ENCODE data around the gene PPDPF.

Gene PPDPF

DNA sequence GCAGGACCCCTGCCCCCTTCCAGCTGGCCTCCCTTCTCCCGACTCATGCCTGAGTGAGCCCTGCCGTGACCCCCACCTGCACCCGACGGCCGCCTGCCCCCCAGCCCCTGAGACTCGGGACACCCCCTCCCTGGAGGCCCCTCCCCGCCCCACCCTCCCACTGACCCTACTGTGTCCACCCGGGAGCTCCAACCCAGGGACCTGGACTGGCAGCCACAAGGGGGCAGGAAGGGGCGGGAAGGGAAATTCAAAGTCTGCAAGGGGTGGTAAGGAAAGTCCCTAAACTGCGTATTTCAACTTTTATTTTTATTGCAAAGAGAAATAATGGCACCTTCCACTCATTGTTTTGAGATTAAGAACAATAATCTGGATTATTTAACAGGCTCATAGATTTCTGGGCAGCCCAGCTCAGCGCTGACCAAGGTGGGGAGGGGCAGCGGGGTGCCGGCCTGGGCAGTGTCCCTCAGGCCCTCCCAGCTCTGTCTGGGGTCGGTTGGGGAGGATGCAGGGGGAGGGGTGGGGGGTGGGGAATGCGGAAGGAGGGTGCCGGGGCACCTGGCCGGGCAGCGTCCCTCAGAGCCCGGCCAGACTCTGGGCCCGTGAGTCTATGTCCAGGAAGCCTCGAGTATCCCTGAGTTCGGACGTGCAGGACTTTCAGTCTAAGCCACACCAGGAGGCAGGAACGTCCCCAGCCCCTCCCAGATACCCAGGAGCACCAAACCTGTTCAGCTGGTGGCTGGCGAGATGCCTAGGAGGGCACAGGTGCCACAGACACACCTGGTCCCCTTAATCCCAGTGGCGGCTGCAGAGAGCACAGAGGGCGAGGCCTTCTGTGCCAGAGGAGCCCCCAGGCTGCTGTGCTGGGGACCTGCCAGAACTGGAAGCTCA is 17.9 kb downstream of the PPDPF start:
- peak; percentile 61 for DNase-seq (ENCODE audit: low spot score)

DNA sequence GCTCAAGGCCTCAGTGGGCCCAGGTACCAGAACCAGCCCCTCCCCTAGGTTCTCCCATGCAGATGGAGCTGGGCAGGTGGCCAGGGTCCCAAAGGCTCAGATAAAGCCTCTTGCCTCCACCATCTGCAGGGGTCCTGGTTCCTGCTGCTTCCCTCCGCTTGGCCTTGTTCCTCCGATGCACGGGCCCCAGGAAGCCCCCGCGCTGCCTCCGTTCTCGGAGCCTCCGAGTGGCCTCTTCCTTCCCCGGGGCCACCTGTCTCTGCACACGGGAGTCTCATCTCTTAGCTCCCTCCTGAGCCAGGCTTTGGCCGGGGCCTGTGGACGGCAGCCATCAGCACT is 18.5 kb downstream of the PPDPF start:
- no peak for DNase-seq (ENCODE audit: low spot score)

DNA sequence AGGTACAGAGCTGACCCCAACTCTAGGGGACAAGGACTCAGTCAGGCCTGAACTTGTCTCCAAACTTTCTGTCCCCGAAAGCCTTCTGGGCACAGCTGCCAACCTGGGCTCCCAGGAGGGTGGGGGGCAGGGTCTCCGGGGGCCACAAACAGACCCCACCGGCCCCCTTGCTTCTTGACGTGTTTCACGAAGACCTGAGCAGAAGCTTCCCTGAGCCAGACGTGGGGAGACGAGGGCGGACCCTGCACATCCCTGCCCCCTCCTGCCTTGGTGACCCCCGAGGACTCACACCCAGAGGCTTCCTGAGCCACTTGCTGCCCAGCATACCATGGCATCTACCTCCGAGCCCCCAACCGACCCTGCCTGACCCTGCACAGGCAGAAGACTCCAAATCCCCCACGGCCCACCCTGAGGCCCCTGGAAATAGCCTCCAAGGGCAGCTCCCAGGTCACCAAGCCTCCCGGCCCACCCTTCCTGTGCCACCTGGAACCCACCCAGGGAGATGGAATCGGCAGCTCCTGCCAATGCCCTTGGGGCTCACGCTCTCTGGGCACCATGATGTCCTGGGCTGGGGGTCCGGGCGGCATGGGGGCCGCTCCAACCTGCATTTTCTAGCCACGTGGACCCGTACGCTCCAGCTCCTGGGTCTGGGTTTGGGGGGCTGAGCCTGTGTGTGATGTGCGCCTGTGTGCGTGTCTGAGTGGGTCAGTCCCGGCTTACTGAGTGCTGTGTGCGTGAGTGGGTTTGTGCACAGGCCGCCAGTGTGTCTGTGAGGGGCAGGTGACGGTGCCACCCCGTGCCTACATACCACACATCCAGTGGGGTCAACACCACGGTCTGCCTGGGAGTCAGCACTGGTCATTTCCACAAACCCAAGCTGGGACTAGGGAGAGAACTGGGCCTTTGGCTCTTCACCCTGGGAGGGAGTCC is 19.1 kb downstream of the PPDPF start:
- DNase-seq (ENCODE audit: low spot score) = no peak

DNA sequence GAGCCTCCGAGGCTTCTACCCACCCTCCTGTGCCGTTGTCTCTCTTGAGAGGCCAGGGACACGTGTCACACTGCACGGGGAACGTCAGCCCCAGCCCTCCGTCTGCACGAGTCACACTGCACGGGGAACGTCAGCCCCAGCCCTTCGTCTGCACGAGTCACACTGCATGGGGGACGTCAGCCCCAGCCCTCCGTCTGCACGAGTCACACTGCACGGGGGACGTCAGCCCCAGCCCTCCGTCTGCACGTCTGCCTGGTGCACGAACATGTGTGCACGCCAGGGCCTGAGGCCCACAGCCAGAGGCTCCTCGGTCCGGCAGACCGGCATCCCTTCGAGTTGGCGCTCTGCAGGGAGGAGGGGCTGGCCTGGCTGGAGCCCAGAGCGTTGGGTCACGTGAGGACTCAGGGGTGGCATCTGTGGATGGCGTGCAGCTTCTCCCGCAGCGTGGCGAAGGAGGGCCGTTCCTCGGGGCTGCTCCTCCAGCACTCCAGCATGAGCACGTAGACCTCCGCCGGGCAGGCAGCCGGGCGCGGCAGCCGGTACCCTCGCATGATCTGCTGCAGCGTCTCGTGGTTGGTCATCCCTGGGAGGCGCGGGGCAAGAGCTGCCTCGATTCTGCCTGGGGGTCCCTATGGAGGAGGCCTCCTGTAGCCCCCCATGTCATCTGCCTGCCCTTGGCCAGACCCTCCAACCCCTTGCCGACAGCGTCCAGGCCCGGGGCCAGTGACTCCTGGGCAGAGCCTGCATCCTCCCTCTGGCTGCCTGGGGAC is 20.0 kb downstream of the PPDPF start:
- no peak for DNase-seq (ENCODE audit: low spot score)

DNA sequence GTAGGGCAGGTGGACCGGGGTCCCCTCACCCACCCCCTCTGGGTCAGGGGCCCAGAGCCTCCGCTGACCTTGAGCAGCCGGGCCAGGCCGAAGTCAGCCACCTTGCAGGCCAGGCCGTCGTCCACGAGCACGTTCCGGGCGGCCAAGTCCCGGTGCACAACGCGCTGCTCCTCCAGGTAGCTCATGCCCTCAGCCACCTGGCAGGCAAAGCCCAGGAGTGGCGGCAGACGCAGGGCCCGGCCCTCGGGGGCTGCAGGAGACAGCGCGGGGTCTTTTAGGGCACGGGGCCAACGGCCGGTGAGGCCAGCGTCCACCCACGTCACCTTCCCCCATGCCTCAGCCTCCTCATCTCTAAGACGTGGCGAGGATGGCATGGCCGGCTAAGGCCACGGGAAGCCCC is 20.8 kb downstream of the PPDPF start:
- DNase-seq (ENCODE audit: low spot score) = no peak

DNA sequence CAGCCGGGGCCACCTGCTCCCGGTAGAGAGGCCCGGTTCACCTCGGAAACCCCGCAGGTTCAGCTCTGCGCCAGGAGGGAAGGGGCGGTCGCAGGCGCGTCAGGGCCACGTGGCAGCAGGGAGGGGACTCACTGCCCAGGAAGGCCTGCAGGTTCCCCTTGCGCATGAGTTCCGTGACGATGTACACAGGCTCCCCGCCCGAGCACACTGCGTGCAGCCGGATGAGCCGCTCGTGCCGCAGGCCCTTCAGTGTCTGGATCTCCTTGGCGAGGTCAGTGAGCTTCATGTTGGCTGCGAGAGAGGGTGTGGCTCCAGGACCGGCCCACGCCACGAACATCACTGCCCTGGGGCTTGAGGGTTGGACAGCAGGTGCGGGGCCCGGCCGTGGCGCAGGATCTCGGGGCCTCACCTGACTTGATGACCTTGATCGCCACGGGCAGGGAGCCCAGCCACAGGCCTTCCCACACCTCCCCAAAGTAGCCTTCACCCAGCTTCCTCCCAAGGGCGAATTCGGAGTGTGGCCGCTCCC is 21.5 kb downstream of the PPDPF start:
- no peak for DNase-seq (ENCODE audit: low spot score)

DNA sequence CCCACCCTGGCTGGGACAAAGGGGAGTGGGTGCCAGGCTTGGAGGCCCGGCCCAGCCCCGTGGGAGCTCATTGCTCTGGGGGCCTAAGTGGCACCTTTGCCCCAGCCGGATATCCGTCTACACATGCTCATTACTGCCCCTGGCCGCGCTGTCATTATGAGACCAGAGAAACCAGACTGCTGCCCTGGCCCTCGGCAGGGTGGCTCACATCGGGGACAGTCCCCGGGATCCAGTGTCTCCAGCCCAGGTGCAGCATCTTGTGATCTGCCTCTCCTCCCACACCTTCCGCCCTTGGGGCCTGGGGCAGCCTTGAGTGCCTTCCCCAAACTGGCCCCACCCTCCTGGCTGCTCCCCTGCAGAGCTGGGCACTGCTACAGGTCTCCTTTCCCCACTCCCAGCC is 22.1 kb downstream of the PPDPF start:
- DNase-seq (ENCODE audit: low spot score) = no peak

DNA sequence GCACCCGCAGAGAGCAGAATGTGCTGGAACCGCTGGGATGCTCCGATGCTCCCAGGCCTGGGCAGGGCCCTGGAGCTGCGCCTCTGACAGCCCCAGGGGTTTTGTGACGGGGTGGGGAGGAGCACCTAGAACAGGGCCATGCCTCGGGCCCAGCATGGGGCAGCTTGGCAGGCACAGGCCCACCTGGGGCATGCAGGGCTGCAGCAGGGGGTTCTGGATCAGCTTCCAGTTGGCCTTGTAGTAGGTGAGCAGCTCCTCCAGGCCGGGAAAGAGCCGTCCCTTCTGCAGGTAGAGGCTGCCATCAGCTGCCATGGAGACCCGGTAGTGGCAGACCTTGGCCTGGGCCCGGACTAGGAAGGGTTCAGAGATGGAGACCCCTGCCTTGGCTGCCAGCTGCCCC is 22.6 kb downstream of the PPDPF start:
- no peak for DNase-seq (ENCODE audit: low spot score)

DNA sequence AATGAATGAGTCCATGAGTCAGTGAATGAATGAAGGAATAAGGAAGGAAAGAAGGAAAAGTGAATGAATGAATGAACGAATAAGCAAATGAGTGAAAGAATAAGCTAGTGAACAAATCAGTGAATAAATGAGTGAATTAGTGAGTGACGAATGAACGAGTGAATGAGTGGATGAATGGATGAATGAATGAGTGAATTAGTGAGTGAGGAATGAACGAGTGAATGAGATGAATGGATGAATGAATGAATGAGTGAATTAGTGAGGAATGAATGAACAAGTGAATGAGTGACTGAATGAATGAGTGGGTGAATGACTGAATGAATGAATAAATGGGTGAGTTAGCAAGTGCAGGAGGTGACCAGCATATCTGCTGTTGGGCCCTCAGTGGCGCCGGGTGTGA is 23.2 kb downstream of the PPDPF start:
- DNase-seq (ENCODE audit: low spot score) = no peak

DNA sequence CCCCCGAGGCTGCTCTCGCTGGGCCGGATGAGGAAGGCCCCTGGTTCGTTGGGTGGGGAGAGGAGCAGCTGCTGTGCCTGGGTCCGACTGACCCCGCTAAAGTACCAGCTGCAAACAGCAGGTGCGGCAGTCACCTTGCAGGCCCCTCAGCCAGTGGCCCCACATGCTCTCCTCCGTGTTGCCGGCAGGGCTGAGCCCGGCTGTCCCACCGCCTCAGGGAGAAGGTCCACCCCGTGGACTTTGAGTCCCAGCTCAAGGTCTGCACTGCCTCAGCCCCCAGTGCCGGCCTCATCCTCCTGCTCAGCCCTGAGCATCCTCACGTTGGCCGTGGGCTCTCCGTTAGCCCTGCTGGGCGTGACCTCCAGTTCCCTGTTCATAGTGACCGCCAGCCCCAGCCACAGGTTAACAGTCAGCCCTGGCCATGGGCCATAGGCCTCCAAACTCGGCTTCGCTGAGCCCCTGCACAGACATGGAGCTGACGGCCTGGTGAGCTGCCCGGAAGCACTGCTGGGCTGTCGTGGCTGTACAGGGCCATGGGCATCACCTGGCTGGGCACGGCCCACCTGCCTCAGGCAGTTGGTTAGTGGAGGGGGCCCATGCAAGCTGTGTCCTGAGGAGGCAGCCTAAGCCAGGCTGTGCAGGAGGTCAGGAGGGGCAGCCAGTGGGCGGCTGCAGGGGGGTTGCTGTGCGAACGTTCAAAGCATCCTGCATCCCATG is 23.8 kb downstream of the PPDPF start:
- DNase-seq (ENCODE audit: low spot score) = no peak

DNA sequence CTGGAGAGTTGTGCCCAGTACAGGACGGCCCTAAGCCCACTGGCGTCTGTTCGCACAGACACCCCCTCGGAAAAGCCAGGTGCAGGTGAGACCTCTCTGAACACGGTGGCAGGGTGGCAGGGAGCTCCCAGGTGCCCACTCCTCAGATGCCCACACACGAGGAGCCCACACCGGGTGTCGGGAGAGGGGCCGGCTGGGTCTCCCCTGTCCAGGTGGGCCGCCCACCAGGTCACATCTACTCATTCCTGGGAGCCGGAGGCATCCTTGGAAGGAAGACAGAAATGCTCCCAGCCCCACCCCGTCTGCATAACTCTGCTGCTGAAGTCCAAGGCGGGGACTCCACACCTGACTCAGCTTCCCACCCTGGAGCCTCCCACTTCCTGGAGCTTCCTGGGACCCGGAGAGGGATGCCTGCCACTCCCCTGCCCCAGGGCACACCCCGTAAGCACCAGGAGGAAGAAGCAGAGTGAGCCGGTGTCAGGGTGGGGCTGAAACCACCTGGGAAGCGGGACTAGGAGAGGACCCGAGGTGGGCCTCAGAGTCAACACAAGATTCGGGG is 24.5 kb downstream of the PPDPF start:
- DNase-seq (ENCODE audit: low spot score) = no peak

DNA sequence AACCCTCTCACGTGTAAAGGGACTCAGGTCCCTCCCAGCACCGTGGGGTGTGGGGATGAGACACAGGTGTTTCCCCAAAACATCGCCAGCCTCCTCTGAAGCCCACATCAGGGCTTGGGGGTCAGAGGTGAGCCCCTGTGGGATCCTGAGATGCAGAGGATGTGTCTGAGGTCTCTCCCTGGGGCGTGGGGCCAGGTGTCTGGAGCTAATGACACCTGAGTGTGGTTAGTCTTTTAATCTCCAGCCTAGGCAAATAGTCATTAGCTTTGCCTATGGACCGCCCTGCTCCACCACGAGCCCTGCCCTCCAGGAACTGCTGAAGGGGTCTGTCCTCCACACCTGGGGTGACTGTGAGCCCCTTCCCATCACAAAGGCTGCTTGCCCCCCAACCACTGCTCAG is 25.2 kb downstream of the PPDPF start:
- DNase-seq (ENCODE audit: low spot score) = no peak

DNA sequence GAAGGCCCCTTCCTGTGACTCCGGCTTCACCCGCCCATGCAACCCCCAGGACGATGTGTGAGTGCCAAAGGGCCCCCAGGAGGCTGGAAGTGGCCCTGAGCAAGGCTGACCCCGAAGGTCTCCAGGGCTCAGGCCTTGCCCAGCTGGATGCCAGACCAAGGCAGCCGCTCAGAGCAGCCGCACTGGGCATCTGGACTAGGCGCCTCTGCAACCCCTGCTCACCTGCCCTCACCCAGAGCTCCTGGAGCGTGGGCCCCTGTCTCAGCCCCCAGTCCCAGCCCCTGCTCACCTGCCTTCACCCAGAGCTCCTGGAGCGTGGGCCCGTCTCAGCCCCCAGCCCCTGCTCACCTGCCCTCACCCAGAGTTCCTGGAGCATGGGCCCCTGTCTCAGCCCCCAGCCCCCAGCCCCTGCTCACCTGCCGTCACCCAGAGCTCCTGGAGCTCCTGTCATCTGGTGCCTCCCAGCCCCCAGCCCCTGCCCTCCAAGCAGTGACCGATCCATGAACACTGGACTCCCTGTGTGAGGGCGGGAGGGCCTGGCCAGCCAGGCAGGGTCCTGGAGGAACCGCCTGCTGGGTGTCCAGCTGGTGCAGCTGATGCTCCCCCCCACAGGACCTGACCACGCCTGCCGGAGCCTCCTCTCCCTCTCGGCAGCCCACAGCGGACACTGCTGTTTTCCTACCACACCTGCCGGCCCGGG is 25.8 kb downstream of the PPDPF start:
- no peak for DNase-seq (ENCODE audit: low spot score)

DNA sequence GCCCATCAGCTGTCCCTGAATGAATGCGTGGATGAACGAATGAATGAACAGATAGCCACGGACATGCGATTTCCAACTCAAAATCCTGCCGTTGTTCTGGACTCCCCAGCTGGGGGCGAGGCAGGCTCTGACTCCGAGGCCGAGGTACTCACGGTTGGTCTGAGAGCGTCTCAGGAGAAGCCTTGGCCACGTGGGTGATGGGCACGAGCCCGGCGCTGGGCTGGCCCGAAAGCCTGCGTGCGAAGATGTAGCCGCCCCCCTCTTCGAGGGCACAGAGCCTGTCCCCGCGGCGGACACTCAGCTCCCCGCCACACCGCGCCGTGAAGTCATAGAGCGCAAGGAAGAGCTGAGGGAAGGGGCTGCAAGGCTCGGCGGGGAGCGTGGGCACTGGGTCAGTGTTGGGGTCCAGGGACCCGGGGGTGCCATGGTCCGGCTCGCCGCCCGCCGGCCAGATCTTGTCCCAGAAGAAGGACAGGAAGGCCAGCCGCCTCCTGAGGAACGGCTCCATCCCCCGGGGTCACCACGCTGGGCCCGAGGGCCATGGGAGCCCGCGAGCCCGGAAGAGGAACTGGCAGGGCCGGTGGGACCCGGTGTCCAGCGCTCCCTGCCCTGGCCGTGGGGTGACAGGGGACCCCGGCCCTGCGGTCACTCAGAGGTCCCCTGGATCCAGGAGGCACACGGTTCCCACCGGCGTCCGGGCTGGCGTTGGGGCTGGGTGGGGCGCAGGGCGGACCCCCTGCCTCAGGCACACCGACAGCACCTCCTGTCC is 26.6 kb downstream of the PPDPF start:
- DNase-seq (ENCODE audit: low spot score) = no peak

DNA sequence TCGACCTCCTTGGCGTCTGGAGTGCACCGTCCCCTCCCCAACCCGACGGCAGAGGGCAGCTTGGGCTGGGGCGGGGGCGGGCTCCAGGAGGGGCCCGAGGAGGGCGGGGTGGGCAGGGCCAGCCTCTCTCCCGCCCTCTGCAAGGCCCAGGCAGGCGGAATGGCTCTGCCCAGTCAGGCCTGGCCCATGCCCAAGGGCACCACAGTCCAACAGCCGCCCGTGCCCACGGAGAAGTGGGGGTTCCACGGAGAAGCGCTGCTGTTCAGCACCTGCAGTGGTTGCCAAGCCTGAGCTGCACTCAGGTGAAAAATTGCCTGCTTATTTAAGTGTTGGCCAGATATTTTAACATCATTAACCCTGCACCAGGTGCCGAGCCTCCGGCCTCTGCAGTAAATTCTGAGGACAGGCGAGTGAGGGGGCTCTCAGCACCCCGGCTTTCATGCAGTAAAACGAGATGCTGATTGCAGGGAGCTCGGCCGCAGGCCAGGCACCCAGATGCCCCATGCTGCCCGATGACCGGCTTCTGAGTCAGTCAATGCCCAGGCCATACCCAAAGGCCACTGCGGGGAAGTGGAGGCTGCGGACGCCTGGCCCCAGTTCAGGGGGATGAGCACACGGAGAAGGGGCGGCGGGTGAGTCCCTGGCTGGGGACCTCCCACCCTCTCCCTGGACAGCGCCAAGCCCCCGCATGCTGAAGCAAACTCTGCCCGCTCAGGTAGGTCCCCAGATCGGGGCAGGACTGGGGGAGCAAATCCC is 27.3 kb downstream of the PPDPF start, which contains the start of gene SRMS:
Gene SRMS, minus strand, starts transcription at position 25 of the 756 bp plus-strand sequence. CDS start 286 bp downstream, outside the sequence.
- no peak for DNase-seq (ENCODE audit: low spot score)

DNA sequence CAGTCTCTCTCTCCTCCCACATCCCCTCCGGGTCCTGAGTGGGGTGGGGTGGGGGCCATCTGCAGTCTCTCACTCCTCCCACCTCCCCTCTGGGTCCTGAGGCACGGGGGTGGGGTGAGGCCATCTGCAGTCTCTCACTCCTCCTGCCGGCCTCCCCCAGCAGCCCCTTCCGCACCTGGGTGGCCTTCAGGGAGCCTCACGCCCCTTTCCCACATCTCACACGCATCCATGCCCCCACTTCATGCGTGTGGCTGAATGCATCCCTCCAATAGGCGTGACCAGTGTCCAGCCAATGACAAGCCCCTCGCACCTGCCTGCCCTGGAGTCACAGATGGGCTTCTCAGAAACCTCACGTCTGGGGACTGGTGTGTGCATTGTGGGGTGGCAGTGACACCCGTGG is 28.0 kb downstream of the PPDPF start:
- DNase-seq (ENCODE audit: low spot score) = no peak

DNA sequence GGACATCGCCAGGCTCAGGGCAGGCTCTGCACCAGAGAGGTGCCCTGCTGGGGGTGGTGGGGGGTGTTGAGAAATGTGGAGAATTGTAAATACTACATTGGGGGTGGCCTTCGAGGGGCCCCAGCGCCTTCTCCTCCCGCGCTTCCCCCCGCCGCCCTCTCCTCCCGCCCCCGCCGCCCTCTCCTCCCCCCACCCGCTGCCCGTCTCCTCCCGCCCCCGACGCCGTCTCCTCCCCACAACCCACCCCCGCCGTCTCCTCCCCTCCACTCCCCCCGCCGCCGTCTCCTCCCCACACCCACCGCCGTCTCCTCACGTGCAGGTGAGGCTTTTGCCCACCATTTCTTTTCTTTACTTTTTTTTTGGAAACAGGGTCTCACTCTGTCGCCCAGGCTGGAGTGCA is 28.5 kb downstream of the PPDPF start:
- no peak for DNase-seq (ENCODE audit: low spot score)

DNA sequence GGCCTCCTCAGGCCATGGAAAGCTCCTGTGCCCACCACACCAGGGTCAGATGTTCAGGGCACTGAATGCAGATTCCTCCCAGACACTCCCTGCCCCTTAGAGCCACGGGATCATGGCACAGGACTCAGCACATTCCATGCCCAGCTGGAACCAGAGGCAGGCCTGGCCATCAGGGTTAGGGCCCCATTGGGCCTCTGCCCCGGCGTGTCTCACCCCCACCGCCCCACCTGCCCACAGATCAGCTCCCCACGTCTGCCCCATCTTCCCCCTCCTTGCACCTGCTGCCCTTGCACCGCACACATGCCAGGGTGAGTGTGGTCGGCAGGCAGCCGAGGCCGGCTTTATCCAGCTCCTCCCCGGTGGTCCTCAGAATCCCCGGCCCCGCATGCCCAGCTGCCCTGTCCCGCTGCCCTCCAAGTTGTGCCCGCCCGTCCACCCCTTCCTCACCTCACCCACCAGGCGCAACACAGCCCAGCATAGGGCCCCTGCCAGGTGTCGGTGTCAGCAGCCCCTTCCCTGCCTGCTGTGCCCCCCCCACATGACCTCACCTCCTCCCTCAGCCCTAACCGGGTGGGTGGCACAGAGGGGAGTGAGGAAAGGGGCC is 29.2 kb downstream of the PPDPF start:
- DNase-seq (ENCODE audit: low spot score) = no peak
